AG04450 (cell line): ENCODE measurements around the gene KMO. TPM values are rescaled to one million over a fixed set of nuclear protein-coding genes. Genes with fewer than 3 reads are reported as not detected.

Experiments used
- CTCF ChIA-PET: fragments of 300-600, 350-600 bp; formaldehyde crosslinking; extraction: SDS; loops from one replicate; lab custom pipeline; 2022; ENCODE audit warnings: antibody characterized with exemption, inconsistent platforms; lab: Charles Lee
- POLR2A ChIA-PET: fragments of 350-600 bp; formaldehyde crosslinking; extraction: SDS; loops from one replicate; lab custom pipeline; 2021; ENCODE audit warnings: antibody characterized with exemption, inconsistent platforms; lab: Yijun Ruan, JAX
- DNase-seq: peaks from one replicate; pipeline ENCODE4 v3.0.0-alpha.2; 2011; ENCODE audit warnings: low read depth, low spot score
- H3K27ac ChIP-seq: one replicate; pipeline ENCODE4 v1.5.1; 2012; ENCODE audit warnings: low read depth, low read length, control low read depth
- H3K27me3 ChIP-seq: one replicate; pipeline ENCODE4 v1.6.0; 2012; ENCODE audit warnings: low read length; ENCODE audit not compliant: control insufficient read depth, insufficient read depth
- H3K4me3 ChIP-seq: 2 replicates; pipeline ENCODE4 v1.5.1; 2011; ENCODE audit warnings: mild to moderate bottlenecking, low read depth, low read length, control low read depth
- H3K9me3 ChIP-seq: 2 replicates; pipeline ENCODE4 v1.5.1; 2012; ENCODE audit warnings: low read length; ENCODE audit not compliant: control insufficient read depth, insufficient read depth
- CTCF ChIP-seq: IDR thresholded peaks from 2 replicates; pipeline ENCODE4 v1.5.1; 2011; ENCODE audit warnings: low read depth, low read length, control low read depth, inconsistent platforms
- polyA plus RNA-seq: library from polyadenylated mRNA; depleted of rRNA; stranded (reverse); fragments of >200 nt; gene quantifications from 2 replicates; pipeline ENCODE4 v1.2.3, GENCODE V29; 2011

The KMO gene
- polyA plus RNA-seq, 1 experiment, result 0.07 TPM

- H3K4me3 ChIP-seq, result no peak overlapping the region
- H3K27me3 ChIP-seq, result no peaks in the 10 kb centered on the region
- no peaks in the 10 kb centered on the region for H3K9me3 ChIP-seq
- DNase-seq, result no peak
- no peak for TF ChIP-seq CTCF
- ChIA-PET POLR2A (no interaction called here), CTCF (interaction anchor here (0.8 to 2.9 kb wide), 3 partner anchors 14 to 239 kb away, joined by 3 to 19 read pairs (median 13); no protein-coding TSS in a partner anchor)
- H3K27ac ChIP-seq, result no peak overlapping the region
Observed at GRCh38 chr1:241596633-241597032, 64.5 kb downstream of the KMO start.

- TF ChIP-seq CTCF, result no peak
- DNase-seq, result no peak
- Histone ChIP-seq H3K9me3 (no peaks in the 10 kb centered on the region), H3K4me3 (no peak overlapping the region), H3K27ac (no peak overlapping the region), H3K27me3 (no peaks in the 10 kb centered on the region)
- POLR2A ChIA-PET, result no interaction called here
- CTCF ChIA-PET, result interaction anchor here (0.5 to 1.7 kb wide), 3 partner anchors 13 to 392 kb away, joined by 3 to 13 read pairs (median 3); no protein-coding TSS in a partner anchor
Observed at GRCh38 chr1:241598249-241598648, 66.1 kb downstream of the KMO start.

- Histone ChIP-seq H3K9me3 (no peaks in the 10 kb centered on the region), H3K4me3 (no peak overlapping the region), H3K27ac (no peak overlapping the region), H3K27me3 (no peaks in the 10 kb centered on the region)
- ChIA-PET CTCF (interaction anchor here (1.0 to 1.3 kb wide), 2 partner anchors 11 to 27 kb away, joined by 3 to 4 read pairs; no protein-coding TSS in a partner anchor), POLR2A (interaction anchor here (1.0 kb wide), 1 partner anchor 10 kb away, joined by 4 read pairs; no protein-coding TSS in a partner anchor)
- no peak for DNase-seq
- TF ChIP-seq CTCF, result no peak
Observed at GRCh38 chr1:241600496-241600901, 68.3 kb downstream of the KMO start.

- DNase-seq, result no peak
Observed at GRCh38 chr1:241603731-241604245, 71.6 kb downstream of the KMO start.

More at GRCh38 chr1:241603731-241604245, 71.6 kb downstream of the KMO start:
- CTCF ChIA-PET, result interaction anchor here (0.6 kb wide), 1 partner anchor 290 kb away, joined by 3 read pairs; no protein-coding TSS in a partner anchor
- H3K27ac ChIP-seq, result no peak overlapping the region
- POLR2A ChIA-PET, result no interaction called here
- no peaks in the 10 kb centered on the region for H3K27me3 ChIP-seq
- H3K9me3 ChIP-seq, result no peaks in the 10 kb centered on the region
- no peak overlapping the region for H3K4me3 ChIP-seq
- no peak for TF ChIP-seq CTCF
